GM12874 (cell line): ENCODE data around the gene DDX42.

Source experiments
- CTCF ChIP-seq: IDR thresholded peaks from 2 replicates; pipeline ENCODE4 v1.5.1; 2011; ENCODE audit warnings: low read depth, mild to moderate bottlenecking, control low read depth, low read length, moderate library complexity; ENCODE audit not compliant: insufficient read depth

The DDX42 gene

GRCh38 chr17:63853260-63853659 lies 79.3 kb downstream of the DDX42 start:
- no peak for TF ChIP-seq CTCF

- no peak for TF ChIP-seq CTCF
These were observed 80.7 kb downstream of the DDX42 start for GRCh38 chr17:63854709-63855108.

- no peak for TF ChIP-seq CTCF
These were observed 81.2 kb downstream of the DDX42 start for GRCh38 chr17:63855185-63855584.

GRCh38 chr17:63859257-63859656 lies 85.3 kb downstream of the DDX42 start:
- no peak for TF ChIP-seq CTCF

GRCh38 chr17:63866625-63867024 lies 92.7 kb downstream of the DDX42 start:
- 0 out of 2 replicates have a peak, but pooled peaks have one; percentile 5 for TF ChIP-seq CTCF
